GM23338 (cell line): ENCODE measurements around the gene RPIA. TPM values are rescaled to one million over a fixed set of nuclear protein-coding genes. Genes with fewer than 3 reads are reported as not detected.

ENCODE experiments used
- ATAC-seq: fragments of 200-7000 bp; cut with Tn5 transposase; 3 replicates; pipeline ENCODE4 v1.9.1; 2020
- DNase-seq: peaks from one replicate; pipeline ENCODE4 v3.0.0-alpha.2; 2015; ENCODE audit warnings: low spot score
- H2AFZ ChIP-seq: fragments of 200-600 bp; sonication (generic); 2 replicates; pipeline ENCODE4 v1.8.0; 2016; ENCODE audit warnings: antibody characterized with exemption, mild to moderate bottlenecking, moderate library complexity
- H3F3A ChIP-seq: fragments of 200-600 bp; sonication (generic); replicated peaks from 2 replicates; pipeline ENCODE4 v1.8.0; 2017; ENCODE audit warnings: antibody characterized with exemption, mixed run types, low read depth
- H3K27ac ChIP-seq: fragments of 200-600 bp; sonication (generic); 2 replicates; pipeline ENCODE4 v1.6.1; 2016; ENCODE audit warnings: low read depth
- H3K27me3 ChIP-seq: fragments of 200-600 bp; sonication (generic); 2 replicates; pipeline ENCODE4 v1.8.0; 2016; ENCODE audit warnings: mild to moderate bottlenecking, mixed run types, moderate library complexity; ENCODE audit not compliant: insufficient read depth
- H3K36me3 ChIP-seq: fragments of 200-600 bp; sonication (generic); 2 replicates; pipeline ENCODE4 v1.8.0; 2016; ENCODE audit warnings: mild to moderate bottlenecking; ENCODE audit not compliant: insufficient read depth
- H3K4me1 ChIP-seq: fragments of 200-600 bp; sonication (generic); 2 replicates; pipeline ENCODE4 v1.8.0; 2016; ENCODE audit warnings: mild to moderate bottlenecking, moderate library complexity; ENCODE audit not compliant: insufficient read depth
- H3K4me2 ChIP-seq: fragments of 200-600 bp; sonication (generic); 2 replicates; pipeline ENCODE4 v1.7.1; 2017; ENCODE audit warnings: mixed run types
- H3K4me3 ChIP-seq: fragments of 200-600 bp; sonication (generic); 2 replicates; pipeline ENCODE4 v1.6.1; 2016; ENCODE audit warnings: mixed run types
- H3K79me2 ChIP-seq: fragments of 200-600 bp; sonication (generic); replicated peaks from 2 replicates; pipeline ENCODE4 v1.8.0; 2017; ENCODE audit warnings: mild to moderate bottlenecking; ENCODE audit not compliant: insufficient read depth
- H3K9me2 ChIP-seq: fragments of 200-600 bp; sonication (generic); 2 replicates; pipeline ENCODE4 v1.8.0; 2017; ENCODE audit not compliant: insufficient read depth
- H4K20me1 ChIP-seq: fragments of 200-600 bp; sonication (generic); replicated peaks from 2 replicates; pipeline ENCODE4 v1.8.0; 2017; ENCODE audit warnings: mild to moderate bottlenecking; ENCODE audit not compliant: insufficient read depth
- H3K27ac Mint-ChIP-seq: 2 replicates; pipeline ENCODE4 v1.8.0; 2020; ENCODE audit warnings: inconsistent platforms, mild to moderate bottlenecking, moderate library complexity, mixed read lengths
- H3K27me3 Mint-ChIP-seq: 3 replicates; pipeline ENCODE4 v1.8.0; 2022; ENCODE audit warnings: low read depth, mild to moderate bottlenecking, moderate library complexity, mixed read lengths, inconsistent platforms; ENCODE audit not compliant: insufficient read depth, poor library complexity
- H3K36me3 Mint-ChIP-seq: 3 replicates; pipeline ENCODE4 v1.8.0; 2021; ENCODE audit warnings: low read depth, mild to moderate bottlenecking, inconsistent platforms, moderate library complexity, mixed read lengths
- H3K4me1 Mint-ChIP-seq: 3 replicates; pipeline ENCODE4 v1.8.0; 2020; ENCODE audit warnings: mild to moderate bottlenecking, inconsistent platforms, mixed read lengths
- H3K4me3 Mint-ChIP-seq: 3 replicates; pipeline ENCODE4 v1.8.0; 2021; ENCODE audit warnings: moderate library complexity, mild to moderate bottlenecking, inconsistent platforms, mixed read lengths
- H3K9me3 Mint-ChIP-seq: 3 replicates; pipeline ENCODE4 v1.8.0; 2020; ENCODE audit warnings: moderate library complexity, mild to moderate bottlenecking, inconsistent platforms, mixed read lengths
- CREB1 ChIP-seq: fragments of 250-450 bp; sonication (Bioruptor Pico); IDR thresholded peaks from 2 replicates; pipeline ENCODE4 v1.5.0; 2020; ENCODE audit warnings: low read depth, mild to moderate bottlenecking, moderate library complexity
- CTCF ChIP-seq, 2 experiments: fragments of 200-600 bp in 1 of 2; sonication (generic) in 1 of 2; conservative IDR thresholded peaks; 2 replicates each; pipeline versions ENCODE4 v1.5.1 to v1.6.1; 2016 to 2017; ENCODE audit warnings: antibody characterized with exemption in 2 of 2, low read depth in 2 of 2, mild to moderate bottlenecking in 2 of 2, moderate library complexity in 1 of 2
- ETS1 ChIP-seq: IDR thresholded peaks from 2 replicates; pipeline ENCODE4 v1.6.1; 2016; ENCODE audit warnings: antibody characterized with exemption
- EZH2 ChIP-seq: fragments of 200-600 bp; sonication (generic); IDR thresholded peaks from one replicate; pipeline ENCODE4 v1.8.0; 2017; ENCODE audit warnings: antibody characterized with exemption, mild to moderate bottlenecking, low read depth; ENCODE audit not compliant: unreplicated experiment
- EZH2phosphoT487 ChIP-seq: fragments of 200-600 bp; sonication (generic); IDR thresholded peaks from one replicate; pipeline ENCODE4 v1.8.1; 2018; ENCODE audit warnings: antibody characterized with exemption; ENCODE audit not compliant: unreplicated experiment
- JUNB ChIP-seq: IDR thresholded peaks from one replicate; pipeline ENCODE4 v1.6.1; 2016; ENCODE audit warnings: antibody characterized with exemption; ENCODE audit not compliant: unreplicated experiment
- NANOG ChIP-seq: IDR thresholded peaks from 2 replicates; pipeline ENCODE4 v1.6.1; 2016; ENCODE audit warnings: antibody characterized with exemption, borderline replicate concordance
- POLR2AphosphoS5 ChIP-seq: IDR thresholded peaks from 2 replicates; pipeline ENCODE4 v1.6.1; 2016; ENCODE audit warnings: antibody characterized with exemption, low read depth
- REST ChIP-seq: IDR thresholded peaks from one replicate; pipeline ENCODE4 v1.6.1; 2018; ENCODE audit warnings: antibody characterized with exemption; ENCODE audit not compliant: unreplicated experiment
- STAT1 ChIP-seq: IDR thresholded peaks from one replicate; pipeline ENCODE4 v1.6.1; 2016; ENCODE audit warnings: antibody characterized with exemption; ENCODE audit not compliant: unreplicated experiment
- ZNF114 ChIP-seq: fragments of 250-450 bp; sonication (Bioruptor Pico); IDR thresholded peaks from 2 replicates; pipeline ENCODE4 v1.5.0; 2020; ENCODE audit warnings: mild to moderate bottlenecking, moderate library complexity
- ZNF331 ChIP-seq: fragments of 250-450 bp; sonication (Bioruptor Pico); IDR thresholded peaks from 2 replicates; pipeline ENCODE4 v1.5.0; 2020; ENCODE audit warnings: low read depth, mild to moderate bottlenecking, moderate library complexity
- polyA plus RNA-seq: library from polyadenylated mRNA; unstranded; fragments of >200 nt; fragmentation: Nextera tagmentation; extraction: Ambion mirVana; gene quantifications from 2 replicates; pipeline ENCODE4 v1.2.1, GENCODE V29; 2016
- total RNA-seq: library from RNA; depleted of rRNA; stranded (reverse); fragments of >200 nt; shearing (Covaris generic); gene quantifications from 2 replicates; pipeline ENCODE4 v1.2.3, GENCODE V29; 2014
- TF ChIP-seq, protein P1 (sequence below): fragments of 250-450 bp; sonication (Bioruptor Pico); IDR thresholded peaks from 2 replicates; pipeline ENCODE4 v1.5.0; 2020; ENCODE audit warnings: mild to moderate bottlenecking, moderate library complexity

Gene RPIA
- total and polyA plus RNA-seq, 2 experiments from 2014 or later = 18.8 to 22.5 TPM

DNA sequence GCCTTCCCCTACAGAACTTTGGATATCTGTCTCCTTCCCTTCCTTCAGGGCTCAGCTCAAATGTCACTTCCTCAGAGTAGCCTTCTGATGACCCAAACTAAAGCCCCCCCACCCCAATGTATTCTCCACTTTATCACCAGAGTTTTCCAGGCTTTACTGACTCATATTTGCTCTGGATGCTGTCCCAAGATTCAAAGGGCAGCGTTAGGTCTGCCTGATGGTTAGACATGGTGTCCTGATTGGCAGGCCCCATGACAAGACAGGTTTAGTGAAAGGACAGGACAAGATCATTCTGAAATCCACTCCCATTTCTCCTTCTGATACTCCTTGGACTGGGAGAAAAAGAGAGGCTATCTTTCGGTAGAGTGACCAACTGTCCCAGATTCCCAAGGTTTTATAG lies 22.6 kb upstream of the RPIA start:
- DNase-seq (no peak), ATAC-seq (no peak)
- Mint-ChIP-seq H3K4me3 (no peak overlapping the region), H3K27ac (no peak overlapping the region; the same call in 1 of the 2 replicates), H3K4me1 (peaks cover 3% of the 10 kb centered on the region; the same call in 1 of the 3 replicates), H3K36me3 (no peaks in the 10 kb centered on the region), H3K9me3 (no peaks in the 10 kb centered on the region), H3K27me3 (no peaks in the 10 kb centered on the region)
- Histone ChIP-seq H3K4me1 (peaks cover 3% of the 10 kb centered on the region; the same call in 1 of the 2 replicates), H3K4me3 (no peak overlapping the region), H3K27me3 (no peaks in the 10 kb centered on the region), H3K36me3 (no peaks in the 10 kb centered on the region), H4K20me1 (no peaks in the 10 kb centered on the region), H2AFZ (no peak overlapping the region), H3K27ac (no peak overlapping the region), H3K4me2 (no peak overlapping the region), H3F3A (no peaks in the 10 kb centered on the region), H3K79me2 (no peaks in the 10 kb centered on the region), H3K9me2 (0 out of 2 replicates have a peak, but pooled peaks cover 15% of the 10 kb centered on the region)
- TF ChIP-seq JUNB (no peak), REST (no peak), CTCF (conservative IDR thresholded peaks at IDR 0.05; ENCODE audit: low read depth in 2 of 2) (no peak), STAT1 (no peak), EZH2 (no peak), EZH2phosphoT487 (no peak), CREB1 (no peak), NANOG (no peak), POLR2AphosphoS5 (no peak), ZNF331 (CRISPR knock-in tag) (no peak), ZNF114 (CRISPR knock-in tag) (no peak), ETS1 (no peak)
- TF ChIP-seq, protein P1, sequence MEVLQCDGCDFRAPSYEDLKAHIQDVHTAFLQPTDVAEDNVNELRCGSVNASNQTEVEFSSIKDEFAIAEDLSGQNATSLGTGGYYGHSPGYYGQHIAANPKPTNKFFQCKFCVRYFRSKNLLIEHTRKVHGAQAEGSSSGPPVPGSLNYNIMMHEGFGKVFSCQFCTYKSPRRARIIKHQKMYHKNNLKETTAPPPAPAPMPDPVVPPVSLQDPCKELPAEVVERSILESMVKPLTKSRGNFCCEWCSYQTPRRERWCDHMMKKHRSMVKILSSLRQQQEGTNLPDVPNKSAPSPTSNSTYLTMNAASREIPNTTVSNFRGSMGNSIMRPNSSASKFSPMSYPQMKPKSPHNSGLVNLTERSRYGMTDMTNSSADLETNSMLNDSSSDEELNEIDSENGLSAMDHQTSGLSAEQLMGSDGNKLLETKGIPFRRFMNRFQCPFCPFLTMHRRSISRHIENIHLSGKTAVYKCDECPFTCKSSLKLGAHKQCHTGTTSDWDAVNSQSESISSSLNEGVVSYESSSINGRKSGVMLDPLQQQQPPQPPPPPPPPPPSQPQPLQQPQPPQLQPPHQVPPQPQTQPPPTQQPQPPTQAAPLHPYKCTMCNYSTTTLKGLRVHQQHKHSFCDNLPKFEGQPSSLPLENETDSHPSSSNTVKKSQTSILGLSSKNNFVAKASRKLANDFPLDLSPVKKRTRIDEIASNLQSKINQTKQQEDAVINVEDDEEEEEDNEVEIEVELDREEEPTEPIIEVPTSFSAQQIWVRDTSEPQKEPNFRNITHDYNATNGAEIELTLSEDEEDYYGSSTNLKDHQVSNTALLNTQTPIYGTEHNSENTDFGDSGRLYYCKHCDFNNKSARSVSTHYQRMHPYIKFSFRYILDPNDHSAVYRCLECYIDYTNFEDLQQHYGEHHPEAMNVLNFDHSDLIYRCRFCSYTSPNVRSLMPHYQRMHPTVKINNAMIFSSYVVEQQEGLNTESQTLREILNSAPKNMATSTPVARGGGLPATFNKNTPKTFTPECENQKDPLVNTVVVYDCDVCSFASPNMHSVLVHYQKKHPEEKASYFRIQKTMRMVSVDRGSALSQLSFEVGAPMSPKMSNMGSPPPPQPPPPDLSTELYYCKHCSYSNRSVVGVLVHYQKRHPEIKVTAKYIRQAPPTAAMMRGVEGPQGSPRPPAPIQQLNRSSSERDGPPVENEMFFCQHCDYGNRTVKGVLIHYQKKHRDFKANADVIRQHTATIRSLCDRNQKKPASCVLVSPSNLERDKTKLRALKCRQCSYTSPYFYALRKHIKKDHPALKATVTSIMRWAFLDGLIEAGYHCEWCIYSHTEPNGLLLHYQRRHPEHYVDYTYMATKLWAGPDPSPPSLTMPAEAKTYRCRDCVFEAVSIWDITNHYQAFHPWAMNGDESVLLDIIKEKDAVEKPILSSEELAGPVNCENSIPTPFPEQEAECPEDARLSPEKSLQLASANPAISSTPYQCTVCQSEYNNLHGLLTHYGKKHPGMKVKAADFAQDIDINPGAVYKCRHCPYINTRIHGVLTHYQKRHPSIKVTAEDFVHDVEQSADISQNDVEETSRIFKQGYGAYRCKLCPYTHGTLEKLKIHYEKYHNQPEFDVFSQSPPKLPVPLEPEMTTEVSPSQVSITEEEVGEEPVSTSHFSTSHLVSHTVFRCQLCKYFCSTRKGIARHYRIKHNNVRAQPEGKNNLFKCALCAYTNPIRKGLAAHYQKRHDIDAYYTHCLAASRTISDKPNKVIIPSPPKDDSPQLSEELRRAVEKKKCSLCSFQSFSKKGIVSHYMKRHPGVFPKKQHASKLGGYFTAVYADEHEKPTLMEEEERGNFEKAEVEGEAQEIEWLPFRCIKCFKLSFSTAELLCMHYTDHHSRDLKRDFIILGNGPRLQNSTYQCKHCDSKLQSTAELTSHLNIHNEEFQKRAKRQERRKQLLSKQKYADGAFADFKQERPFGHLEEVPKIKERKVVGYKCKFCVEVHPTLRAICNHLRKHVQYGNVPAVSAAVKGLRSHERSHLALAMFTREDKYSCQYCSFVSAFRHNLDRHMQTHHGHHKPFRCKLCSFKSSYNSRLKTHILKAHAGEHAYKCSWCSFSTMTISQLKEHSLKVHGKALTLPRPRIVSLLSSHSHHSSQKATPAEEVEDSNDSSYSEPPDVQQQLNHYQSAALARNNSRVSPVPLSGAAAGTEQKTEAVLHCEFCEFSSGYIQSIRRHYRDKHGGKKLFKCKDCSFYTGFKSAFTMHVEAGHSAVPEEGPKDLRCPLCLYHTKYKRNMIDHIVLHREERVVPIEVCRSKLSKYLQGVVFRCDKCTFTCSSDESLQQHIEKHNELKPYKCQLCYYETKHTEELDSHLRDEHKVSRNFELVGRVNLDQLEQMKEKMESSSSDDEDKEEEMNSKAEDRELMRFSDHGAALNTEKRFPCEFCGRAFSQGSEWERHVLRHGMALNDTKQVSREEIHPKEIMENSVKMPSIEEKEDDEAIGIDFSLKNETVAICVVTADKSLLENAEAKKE (CRISPR knock-in tag) = no peak
